Gastroesophageal sphincter (tissue), 3 donors: ENCODE measurements around the gene LSMEM2.

Experiments
- CTCF ChIP-seq, 4 experiments: fragments of 200-600 bp in 2 of 4; fragments of 450-650 bp in 2 of 4; sonication (generic) in 1 of 4; IDR thresholded peaks; one replicate each; pipeline ENCODE4 v1.5.1; 2017 to 2019; ENCODE audit warnings: antibody characterized with exemption in 4 of 4, mild to moderate bottlenecking in 2 of 4, moderate library complexity in 2 of 4
- EP300 ChIP-seq: sonication (generic); formaldehyde crosslinking; IDR thresholded peaks from one replicate; pipeline ENCODE4 v1.6.1; 2017; ENCODE audit warnings: antibody characterized with exemption, mild to moderate bottlenecking
- POLR2A ChIP-seq, 2 donors: fragments of 450-650 bp; IDR thresholded peaks; one replicate each; pipeline ENCODE4 v1.6.1; 2017; ENCODE audit warnings: antibody characterized with exemption in 2 of 2, mild to moderate bottlenecking in 2 of 2, moderate library complexity in 1 of 2
- POLR2AphosphoS5 ChIP-seq: sonication (generic); formaldehyde crosslinking; IDR thresholded peaks from one replicate; pipeline ENCODE4 v1.6.1; 2017; ENCODE audit warnings: antibody characterized with exemption

- no peak for TF ChIP-seq CTCF (IDR thresholded peaks at IDR 0.05)
- no peak for TF ChIP-seq POLR2A (IDR thresholded peaks at IDR 0.05)
- TF ChIP-seq POLR2AphosphoS5 = no peak
- no peak for TF ChIP-seq EP300
These were observed 48.2 kb downstream of the LSMEM2 start for GRCh38 chr3:50327129-50327528.
